ENCODE results near the gene CTNNB1. TPM values are rescaled to one million over a fixed set of nuclear protein-coding genes. Genes with fewer than 3 reads are reported as not detected.
A peak's percentile ranks its signal among the peaks of the same experiment; 100 is the strongest.

The CTNNB1 gene
- total and polyA plus RNA-seq, 9 donors: 169 to 495 (median 404) TPM

- H3K36me3 ChIP-seq: no peaks in the 10 kb centered on the region
- intact Hi-C loops (cut with DNase I): loop anchor here in 1 of 4 donors (10.0 kb wide), 1 partner anchor 322 kb away; no protein-coding TSS in a partner anchor
- TF ChIP-seq POLR2A (IDR thresholded peaks at IDR 0.05) (no peak), CTCF (IDR thresholded peaks at IDR 0.05) (no peak), EP300 (IDR thresholded peaks at IDR 0.05) (no peak)
Observed at GRCh38 chr3:41196499-41197410, 2.5 kb upstream of the CTNNB1 start.

GRCh38 chr3:41198046-41198445, 1.3 kb upstream of the CTNNB1 start:
- Histone ChIP-seq H3K9me3 (no peaks in the 10 kb centered on the region), H3K36me3 (no peaks in the 10 kb centered on the region), H3K4me3 (peak overlapping the region; percentile 89), H3K4me1 (ENCODE audit: insufficient read depth) (no peaks in the 10 kb centered on the region), H3K27me3 (no peaks in the 10 kb centered on the region), H3K27ac (no peak overlapping the region)
- WGBS, 3 donors: 79 to 85% (median 82%) methylated on average over 7 of the region's 7 CpGs
- intact Hi-C loops (cut with DNase I): loop anchor here in 1 of 4 donors (10.0 kb wide), 1 partner anchor 323 kb away; no protein-coding TSS in a partner anchor
- no peak for DNase-seq
- TF ChIP-seq EP300 (IDR thresholded peaks at IDR 0.05): no peak
- no peak for TF ChIP-seq POLR2A (IDR thresholded peaks at IDR 0.05)
- no peak for TF ChIP-seq CTCF (IDR thresholded peaks at IDR 0.05)

More at GRCh38 chr3:41196499-41197410, 2.5 kb upstream of the CTNNB1 start:
- H3K27ac ChIP-seq: no peak overlapping the region
- DNase-seq: no peak
- WGBS, 3 donors: 94 to 95% (median 95%) methylated on average over 9 of the region's 9 CpGs
- no peak overlapping the region for H3K4me3 ChIP-seq
- H3K4me1 ChIP-seq (ENCODE audit: insufficient read depth): no peaks in the 10 kb centered on the region
- H3K27me3 ChIP-seq: no peaks in the 10 kb centered on the region
- H3K9me3 ChIP-seq: no peaks in the 10 kb centered on the region

GRCh38 chr3:41198526-41198925, 779 bp upstream of the CTNNB1 start:
- WGBS, 3 donors: 8 to 21% (median 13%) methylated on average over 15 to 20 of the region's 20 CpGs
- no peaks in the 10 kb centered on the region for H3K4me1 ChIP-seq (ENCODE audit: insufficient read depth)
- no peaks in the 10 kb centered on the region for H3K9me3 ChIP-seq
- H3K4me3 ChIP-seq: peak overlapping the region; percentile 89
- intact Hi-C loops (cut with DNase I): loop anchor here in 1 of 4 donors (10.0 kb wide), 1 partner anchor 324 kb away; no protein-coding TSS in a partner anchor
- no peak for TF ChIP-seq CTCF (IDR thresholded peaks at IDR 0.05)
- no peak for TF ChIP-seq POLR2A (IDR thresholded peaks at IDR 0.05)
- no peak for TF ChIP-seq EP300 (IDR thresholded peaks at IDR 0.05)
- peak; percentile 42 to 63 (median 59) for DNase-seq
- no peaks in the 10 kb centered on the region for H3K27me3 ChIP-seq
- peak overlapping the region; percentile 91 to 93 for H3K27ac ChIP-seq
- H3K36me3 ChIP-seq: no peaks in the 10 kb centered on the region

GRCh38 chr3:41199866-41200668, 762 bp downstream of the CTNNB1 start:
- peak in 3 of 5 donors; percentile 45 to 68 (median 51) for DNase-seq
- TF ChIP-seq EP300 (IDR thresholded peaks at IDR 0.05) (no peak), CTCF (IDR thresholded peaks at IDR 0.05) (no peak), POLR2A (IDR thresholded peaks at IDR 0.05) (no peak)

More at GRCh38 chr3:41199866-41200668, 762 bp downstream of the CTNNB1 start:
- Histone ChIP-seq H3K27me3 (no peaks in the 10 kb centered on the region), H3K27ac (peak overlapping the region; percentile 91 to 93), H3K4me3 (peak overlapping the region; percentile 89), H3K36me3 (no peaks in the 10 kb centered on the region), H3K9me3 (no peaks in the 10 kb centered on the region), H3K4me1 (ENCODE audit: insufficient read depth) (no peaks in the 10 kb centered on the region)
- intact Hi-C loops (cut with DNase I): loop anchor here in 2 of 4 donors (5.0 to 10.0 kb wide), 3 partner anchors 325 to 618 kb away; no protein-coding TSS in a partner anchor
- WGBS, 3 donors: 0 to 1% (median 0%) methylated on average over 22 to 40 of the region's 40 CpGs

All from ovary (tissue), 9 donors.